NCI-H1048 (cell line): ENCODE results near the gene TRIP4.
"Not testable (repeated sequence)": the region's sequence is repeated elsewhere in the genome, so short reads cannot be mapped to it uniquely, and the experiment has no call there.

Experiments
- DNase-seq: peaks from one replicate; lab custom pipeline; 2025; lab: John Stamatoyannopoulos, UW

Gene TRIP4

GRCh38 chr15:64490598-64491259 is 103.1 kb downstream of the TRIP4 start:
- DNase-seq = no peak

- no peak for DNase-seq
These were observed 106.0 kb downstream of the TRIP4 start for GRCh38 chr15:64493641-64494040.

GRCh38 chr15:64495968-64496367 is 108.3 kb downstream of the TRIP4 start:
- DNase-seq = not testable (repeated sequence)

- no peak for DNase-seq
These were observed 113.2 kb downstream of the TRIP4 start for GRCh38 chr15:64500695-64501395.

- DNase-seq = no peak
These were observed 113.7 kb downstream of the TRIP4 start for GRCh38 chr15:64501396-64501715.

- no peak for DNase-seq
These were observed 114.5 kb downstream of the TRIP4 start for GRCh38 chr15:64502151-64502550.

GRCh38 chr15:64502551-64502950 is 114.9 kb downstream of the TRIP4 start:
- no peak for DNase-seq

GRCh38 chr15:64503197-64503596 is 115.6 kb downstream of the TRIP4 start:
- no peak for DNase-seq

GRCh38 chr15:64503640-64504039 is 116.0 kb downstream of the TRIP4 start:
- DNase-seq = no peak
